ENCODE results near the gene ENTHD1.

ENTHD1 gene

GRCh38 chr22:39797528-39798147 lies 95.9 kb downstream of the ENTHD1 start:
- Mint-ChIP-seq H3K36me3 (ENCODE audit: low read depth) (peaks cover 10% of the 10 kb centered on the region), H3K4me3 (no peak overlapping the region), H3K9me3 (peaks cover 57% of the 10 kb centered on the region), H3K4me1 (ENCODE audit: low read depth) (peaks cover 4% of the 10 kb centered on the region), H3K27ac (no peak overlapping the region), H3K27me3 (ENCODE audit: low read depth) (peaks cover 35% of the 10 kb centered on the region)
- DNase-seq (ENCODE audit: low spot score): no peak

GRCh38 chr22:39789788-39790187 lies 103.8 kb downstream of the ENTHD1 start:
- peaks cover 5% of the 10 kb centered on the region for H3K4me1 Mint-ChIP-seq (ENCODE audit: low read depth)
- no peak overlapping the region for H3K27ac Mint-ChIP-seq
- no peaks in the 10 kb centered on the region for H3K36me3 Mint-ChIP-seq (ENCODE audit: low read depth)
- peaks cover 7% of the 10 kb centered on the region for H3K27me3 Mint-ChIP-seq (ENCODE audit: low read depth)
- no peak overlapping the region for H3K4me3 Mint-ChIP-seq
- DNase-seq (ENCODE audit: low spot score): no peak
- peaks cover 9% of the 10 kb centered on the region for H3K9me3 Mint-ChIP-seq

- DNase-seq (ENCODE audit: low spot score): no peak
- H3K27ac Mint-ChIP-seq: no peak overlapping the region
- H3K36me3 Mint-ChIP-seq (ENCODE audit: low read depth): peaks cover 2% of the 10 kb centered on the region
- peaks cover 10% of the 10 kb centered on the region for H3K4me1 Mint-ChIP-seq (ENCODE audit: low read depth)
- H3K4me3 Mint-ChIP-seq: no peak overlapping the region
- H3K27me3 Mint-ChIP-seq (ENCODE audit: low read depth): peaks cover 5% of the 10 kb centered on the region
- no peaks in the 10 kb centered on the region for H3K9me3 Mint-ChIP-seq
Measured at GRCh38 chr22:39785232-39785631, 108.3 kb downstream of the ENTHD1 start.

- peak overlapping the region; percentile 25 for H3K4me3 Mint-ChIP-seq
- no peak overlapping the region for H3K27ac Mint-ChIP-seq
- no peaks in the 10 kb centered on the region for H3K36me3 Mint-ChIP-seq (ENCODE audit: low read depth)
- no peak for DNase-seq (ENCODE audit: low spot score)
- peaks cover under 1% of the 10 kb centered on the region for H3K27me3 Mint-ChIP-seq (ENCODE audit: low read depth)
- H3K9me3 Mint-ChIP-seq: no peaks in the 10 kb centered on the region
- H3K4me1 Mint-ChIP-seq (ENCODE audit: low read depth): peaks cover 54% of the 10 kb centered on the region
Measured at GRCh38 chr22:39777716-39778454, 115.7 kb downstream of the ENTHD1 start.

- Mint-ChIP-seq H3K36me3 (ENCODE audit: low read depth) (peaks cover 3% of the 10 kb centered on the region), H3K27me3 (ENCODE audit: low read depth) (no peaks in the 10 kb centered on the region), H3K27ac (no peak overlapping the region), H3K9me3 (peaks cover 6% of the 10 kb centered on the region), H3K4me3 (peak overlapping the region; percentile 15), H3K4me1 (ENCODE audit: low read depth) (peaks cover 56% of the 10 kb centered on the region)
- no peak for DNase-seq (ENCODE audit: low spot score)
Measured at GRCh38 chr22:39776295-39777009, 117.1 kb downstream of the ENTHD1 start.

- Mint-ChIP-seq H3K4me1 (ENCODE audit: low read depth) (peaks cover 53% of the 10 kb centered on the region), H3K4me3 (peak overlapping the region; percentile 47), H3K36me3 (ENCODE audit: low read depth) (peaks cover 11% of the 10 kb centered on the region), H3K9me3 (peaks cover 11% of the 10 kb centered on the region), H3K27ac (peak overlapping the region; percentile 81), H3K27me3 (ENCODE audit: low read depth) (no peaks in the 10 kb centered on the region)
- peak; percentile 54 for DNase-seq (ENCODE audit: low spot score)
Measured at GRCh38 chr22:39773976-39774539, 119.5 kb downstream of the ENTHD1 start.

GRCh38 chr22:39773503-39773902 lies 120.1 kb downstream of the ENTHD1 start:
- Mint-ChIP-seq H3K27me3 (ENCODE audit: low read depth) (no peaks in the 10 kb centered on the region), H3K9me3 (peaks cover 11% of the 10 kb centered on the region), H3K4me1 (ENCODE audit: low read depth) (peaks cover 53% of the 10 kb centered on the region), H3K27ac (peak overlapping the region; percentile 81), H3K4me3 (peak overlapping the region; percentile 47), H3K36me3 (ENCODE audit: low read depth) (peaks cover 11% of the 10 kb centered on the region)
- DNase-seq (ENCODE audit: low spot score): no peak

- peaks cover 48% of the 10 kb centered on the region for H3K4me1 Mint-ChIP-seq (ENCODE audit: low read depth)
- no peaks in the 10 kb centered on the region for H3K27me3 Mint-ChIP-seq (ENCODE audit: low read depth)
- H3K27ac Mint-ChIP-seq: no peak overlapping the region
- no peak overlapping the region for H3K4me3 Mint-ChIP-seq
- H3K36me3 Mint-ChIP-seq (ENCODE audit: low read depth): peaks cover 11% of the 10 kb centered on the region
- peaks cover 11% of the 10 kb centered on the region for H3K9me3 Mint-ChIP-seq
- no peak for DNase-seq (ENCODE audit: low spot score)
Measured at GRCh38 chr22:39771486-39771885, 122.1 kb downstream of the ENTHD1 start.

GRCh38 chr22:39765661-39766060 lies 127.9 kb downstream of the ENTHD1 start:
- Mint-ChIP-seq H3K27me3 (ENCODE audit: low read depth) (peaks cover 10% of the 10 kb centered on the region), H3K27ac (no peak overlapping the region), H3K36me3 (ENCODE audit: low read depth) (peaks cover 3% of the 10 kb centered on the region), H3K4me1 (ENCODE audit: low read depth) (peaks cover 24% of the 10 kb centered on the region), H3K9me3 (no peaks in the 10 kb centered on the region), H3K4me3 (no peak overlapping the region)
- no peak for DNase-seq (ENCODE audit: low spot score)

- peaks cover 24% of the 10 kb centered on the region for H3K4me1 Mint-ChIP-seq (ENCODE audit: low read depth)
- peaks cover 3% of the 10 kb centered on the region for H3K36me3 Mint-ChIP-seq (ENCODE audit: low read depth)
- no peak for DNase-seq (ENCODE audit: low spot score)
- H3K27ac Mint-ChIP-seq: no peak overlapping the region
- H3K4me3 Mint-ChIP-seq: no peak overlapping the region
- H3K27me3 Mint-ChIP-seq (ENCODE audit: low read depth): peaks cover 10% of the 10 kb centered on the region
- H3K9me3 Mint-ChIP-seq: no peaks in the 10 kb centered on the region
Measured at GRCh38 chr22:39765046-39765445, 128.5 kb downstream of the ENTHD1 start.

GRCh38 chr22:39763276-39763675 lies 130.3 kb downstream of the ENTHD1 start:
- no peak overlapping the region for H3K4me3 Mint-ChIP-seq
- no peaks in the 10 kb centered on the region for H3K36me3 Mint-ChIP-seq (ENCODE audit: low read depth)
- H3K4me1 Mint-ChIP-seq (ENCODE audit: low read depth): peaks cover 20% of the 10 kb centered on the region
- H3K9me3 Mint-ChIP-seq: no peaks in the 10 kb centered on the region
- no peak for DNase-seq (ENCODE audit: low spot score)
- peaks cover 16% of the 10 kb centered on the region for H3K27me3 Mint-ChIP-seq (ENCODE audit: low read depth)
- no peak overlapping the region for H3K27ac Mint-ChIP-seq

GRCh38 chr22:39750759-39751158 lies 142.8 kb downstream of the ENTHD1 start:
- Mint-ChIP-seq H3K36me3 (ENCODE audit: low read depth) (no peaks in the 10 kb centered on the region), H3K4me1 (ENCODE audit: low read depth) (peaks cover 25% of the 10 kb centered on the region), H3K4me3 (no peak overlapping the region), H3K9me3 (no peaks in the 10 kb centered on the region), H3K27me3 (ENCODE audit: low read depth) (peaks cover 15% of the 10 kb centered on the region), H3K27ac (no peak overlapping the region)
- no peak for DNase-seq (ENCODE audit: low spot score)

GRCh38 chr22:39748877-39749276 lies 144.7 kb downstream of the ENTHD1 start:
- H3K27ac Mint-ChIP-seq: no peak overlapping the region
- no peaks in the 10 kb centered on the region for H3K9me3 Mint-ChIP-seq
- H3K4me1 Mint-ChIP-seq (ENCODE audit: low read depth): peaks cover 43% of the 10 kb centered on the region
- H3K4me3 Mint-ChIP-seq: no peak overlapping the region
- no peaks in the 10 kb centered on the region for H3K36me3 Mint-ChIP-seq (ENCODE audit: low read depth)
- DNase-seq (ENCODE audit: low spot score): no peak
- H3K27me3 Mint-ChIP-seq (ENCODE audit: low read depth): peaks cover 12% of the 10 kb centered on the region

All from T-helper 2 cell treated with Interferon-gamma antibody and Interleukin-4, amounts not matched to agents 5 μg/mL and 100 μg/mL, for 36 hours (primary cell).